Measurements from ENCODE around the gene CNFN. TPM values are rescaled to one million over a fixed set of nuclear protein-coding genes. Genes with fewer than 3 reads are reported as not detected.
"Not testable (repeated sequence)": the region's sequence is repeated elsewhere in the genome, so short reads cannot be mapped to it uniquely, and the experiment has no call there.

The CNFN gene
- total RNA-seq, 1 donor from 2014 or later = not detected

DNA sequence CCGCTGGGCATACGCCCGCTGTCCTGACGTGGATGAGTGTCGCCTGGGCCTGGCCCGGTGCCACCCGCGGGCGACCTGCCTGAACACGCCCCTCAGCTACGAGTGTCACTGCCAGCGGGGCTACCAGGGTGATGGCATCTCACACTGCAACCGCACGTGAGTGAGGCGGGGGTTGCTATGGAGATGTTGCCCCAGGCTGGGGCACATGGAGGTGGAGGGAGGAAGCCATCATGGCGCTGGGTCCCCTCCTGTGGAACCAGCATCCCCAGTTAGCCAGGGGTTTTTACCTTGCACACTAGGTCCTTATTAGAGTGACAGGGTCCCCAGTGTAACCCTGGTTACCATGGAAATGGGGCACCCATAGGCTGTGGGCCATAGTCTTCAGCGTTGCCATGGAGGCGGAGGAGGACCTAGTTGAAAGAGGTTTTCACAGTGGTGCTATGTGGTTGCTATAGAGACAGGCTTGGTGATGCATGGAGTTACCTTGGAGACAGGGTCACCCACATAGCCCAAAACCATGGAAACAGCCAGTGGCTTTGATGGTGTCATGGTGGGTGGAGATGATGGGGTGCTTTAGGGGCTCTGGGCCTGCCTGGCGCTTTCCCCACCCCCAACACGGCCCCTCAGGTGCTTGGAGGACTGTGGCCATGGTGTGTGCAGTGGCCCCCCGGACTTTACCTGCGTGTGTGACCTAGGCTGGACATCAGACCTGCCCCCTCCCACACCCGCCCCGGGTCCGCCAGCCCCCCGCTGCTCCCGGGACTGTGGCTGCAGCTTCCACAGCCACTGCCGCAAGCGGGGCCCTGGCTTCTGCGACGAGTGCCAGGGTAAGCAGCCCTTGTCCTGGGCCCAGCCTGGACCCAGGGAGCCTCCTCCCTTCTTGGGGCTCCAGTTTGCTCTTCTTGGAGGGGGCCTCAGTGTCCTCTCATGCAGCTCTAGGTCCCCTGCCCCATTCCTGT, 37.5 kb downstream of the CNFN start:
- DNase-seq (ENCODE audit: extremely low read depth, low read depth, low spot score) = no peak

DNA sequence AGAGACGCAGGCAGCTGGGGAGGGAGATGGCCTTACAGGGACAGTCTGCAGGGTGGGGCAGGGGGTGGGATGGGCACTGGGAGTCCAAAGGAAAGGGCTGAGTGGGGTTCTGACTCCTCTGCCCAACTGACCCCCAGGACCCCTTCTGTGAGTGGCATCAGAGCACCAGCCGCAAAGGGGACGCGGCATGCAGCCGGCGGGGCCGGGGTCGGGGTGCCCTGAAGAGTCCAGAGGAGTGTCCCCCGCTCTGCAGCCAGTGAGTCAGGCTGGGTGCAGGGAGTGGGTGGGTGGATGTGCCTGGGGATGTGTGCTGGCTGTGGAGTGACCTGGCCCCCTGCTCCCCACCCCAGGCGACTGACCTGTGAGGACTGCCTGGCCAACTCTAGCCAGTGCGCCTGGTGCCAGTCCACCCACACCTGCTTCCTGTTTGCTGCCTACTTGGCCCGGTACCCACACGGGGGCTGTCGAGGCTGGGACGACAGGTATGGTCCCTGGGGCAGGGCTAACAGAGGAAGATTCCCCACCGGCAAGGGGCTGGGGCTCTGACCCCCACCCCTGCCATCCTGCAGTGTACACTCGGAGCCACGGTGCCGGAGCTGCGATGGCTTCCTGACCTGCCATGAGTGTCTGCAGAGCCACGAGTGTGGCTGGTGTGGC, 38.9 kb downstream of the CNFN start:
- DNase-seq (ENCODE audit: extremely low read depth, low read depth, low spot score) = no peak

DNA sequence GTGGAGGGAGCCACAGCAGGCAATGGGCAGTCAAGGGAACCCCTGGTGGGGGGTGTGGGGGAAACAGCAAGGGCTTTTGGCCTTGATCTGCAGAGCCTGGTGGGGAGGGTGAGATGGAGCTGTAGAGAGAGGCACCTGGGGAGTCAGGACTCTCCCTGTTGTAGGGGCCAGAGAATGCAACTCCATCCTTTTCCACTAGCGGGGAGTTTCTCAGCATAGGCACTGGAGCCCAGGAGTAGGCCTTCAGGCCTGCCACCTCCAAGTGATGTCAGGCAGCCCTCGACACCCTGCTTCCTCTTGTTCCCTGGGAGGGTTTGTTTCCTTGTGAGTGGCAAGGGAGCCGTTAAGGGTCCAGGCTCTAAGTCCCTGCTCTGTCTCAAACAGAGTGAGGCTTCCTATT, 39.7 kb downstream of the CNFN start:
- DNase-seq (ENCODE audit: extremely low read depth, low read depth, low spot score) = no peak

DNA sequence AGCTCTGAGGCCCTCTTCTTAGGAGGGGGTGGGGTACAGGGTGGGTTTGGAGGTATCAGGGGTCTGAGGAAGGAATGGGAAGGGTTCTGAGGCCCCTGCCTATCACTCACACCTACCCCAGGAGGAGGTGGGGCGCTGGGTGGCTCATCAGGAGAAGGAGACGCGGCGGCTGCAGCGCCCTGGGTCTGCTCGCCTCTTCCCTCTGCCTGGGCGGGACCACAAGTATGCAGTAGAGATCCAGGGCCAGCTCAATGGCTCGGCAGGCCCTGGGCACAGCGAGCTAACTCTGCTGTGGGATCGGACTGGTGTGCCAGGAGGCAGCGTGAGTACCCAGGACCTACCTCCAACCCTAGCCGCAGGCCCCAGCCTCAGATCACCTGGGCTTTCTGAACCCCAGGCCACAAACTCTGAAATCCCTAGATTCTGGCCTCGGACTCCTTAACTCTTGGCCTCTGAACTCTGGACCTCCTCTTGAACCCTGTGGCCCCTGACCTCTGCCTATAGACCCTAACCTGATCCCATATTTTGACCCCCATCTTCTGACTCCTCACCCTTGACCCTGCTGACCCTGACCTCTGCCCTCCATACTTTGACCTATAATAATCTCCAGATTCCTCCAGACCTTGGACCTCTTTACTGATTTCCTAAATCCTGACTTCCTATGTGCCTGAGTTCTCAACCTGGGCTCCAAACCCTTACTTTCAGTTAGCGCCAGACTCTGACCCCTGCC, 40.6 kb downstream of the CNFN start:
- DNase-seq (ENCODE audit: extremely low read depth, low read depth, low spot score) = no peak

DNA sequence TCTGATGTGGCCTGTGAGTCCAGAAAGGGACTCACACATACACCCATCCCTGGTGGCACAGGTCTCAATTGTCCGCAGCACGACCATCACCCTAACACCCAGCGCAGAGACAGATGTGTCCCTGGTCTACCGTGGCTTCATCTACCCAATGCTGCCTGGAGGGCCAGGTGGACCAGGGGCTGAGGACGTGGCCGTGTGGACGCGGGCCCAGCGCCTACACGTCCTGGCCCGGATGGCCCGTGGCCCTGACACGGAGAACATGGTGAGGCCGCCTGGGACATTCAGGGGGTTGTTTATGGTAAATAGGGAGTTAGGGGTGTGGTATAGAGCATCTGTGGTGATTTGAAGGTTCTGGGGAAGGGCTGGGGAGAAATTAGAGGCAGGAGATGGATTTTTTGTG, 41.9 kb downstream of the CNFN start:
- no peak for DNase-seq (ENCODE audit: extremely low read depth, low read depth, low spot score)

DNA sequence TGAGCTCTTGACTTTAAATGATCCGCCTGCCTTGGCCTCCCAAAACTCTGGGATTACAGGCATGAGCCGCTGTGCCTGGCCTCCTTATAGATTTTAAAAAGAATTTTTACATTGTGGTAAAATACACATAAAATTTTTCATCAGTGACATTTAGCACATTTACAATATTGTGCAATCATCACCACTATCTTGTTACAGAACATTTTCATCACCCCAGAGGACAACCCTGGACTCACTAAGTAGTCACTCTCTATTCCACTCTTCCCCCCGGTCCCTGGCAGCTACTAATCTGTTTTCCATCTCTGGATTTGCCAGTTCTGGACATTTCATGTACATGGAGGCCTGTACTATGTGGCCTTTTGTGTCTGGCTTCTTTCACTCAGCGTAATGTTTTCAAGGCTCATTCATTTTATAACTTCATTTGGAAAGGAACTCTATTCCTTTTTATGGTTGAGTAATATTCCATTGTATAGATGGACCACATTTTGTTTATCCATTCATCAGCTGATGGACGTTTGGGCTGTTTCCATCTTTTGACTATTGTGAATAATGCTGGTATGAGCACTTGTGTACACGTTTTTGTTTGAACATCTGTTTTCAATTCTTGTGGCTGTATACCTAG, 44.8 kb downstream of the CNFN start:
- no peak for DNase-seq (ENCODE audit: extremely low read depth, low read depth, low spot score)

DNA sequence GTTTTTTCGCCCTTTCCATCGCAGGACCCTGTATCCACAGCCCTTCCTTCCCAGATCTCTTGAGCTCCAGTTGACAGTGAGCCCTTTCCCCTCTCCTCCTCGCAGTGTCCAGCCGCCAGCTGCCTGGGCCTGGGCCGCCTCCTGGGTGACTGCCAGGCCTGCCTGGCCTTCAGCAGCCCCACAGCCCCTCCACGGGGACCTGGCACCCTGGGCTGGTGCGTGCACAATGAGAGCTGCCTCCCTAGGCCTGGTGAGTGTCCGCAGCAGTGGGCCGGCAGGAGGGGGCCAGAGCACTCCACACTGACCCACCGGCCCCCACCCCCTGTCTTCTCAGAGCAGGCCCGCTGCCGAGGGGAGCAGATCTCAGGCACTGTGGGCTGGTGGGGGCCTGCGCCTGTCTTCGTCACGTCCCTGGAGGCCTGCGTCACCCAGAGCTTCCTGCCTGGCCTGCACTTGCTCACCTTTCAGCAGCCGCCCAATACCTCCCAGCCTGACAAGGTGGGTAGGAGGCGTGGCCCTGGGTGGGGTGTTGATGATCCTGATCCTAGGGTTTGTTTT, 45.7 kb downstream of the CNFN start:
- DNase-seq (ENCODE audit: extremely low read depth, low read depth, low spot score) = no peak

DNA sequence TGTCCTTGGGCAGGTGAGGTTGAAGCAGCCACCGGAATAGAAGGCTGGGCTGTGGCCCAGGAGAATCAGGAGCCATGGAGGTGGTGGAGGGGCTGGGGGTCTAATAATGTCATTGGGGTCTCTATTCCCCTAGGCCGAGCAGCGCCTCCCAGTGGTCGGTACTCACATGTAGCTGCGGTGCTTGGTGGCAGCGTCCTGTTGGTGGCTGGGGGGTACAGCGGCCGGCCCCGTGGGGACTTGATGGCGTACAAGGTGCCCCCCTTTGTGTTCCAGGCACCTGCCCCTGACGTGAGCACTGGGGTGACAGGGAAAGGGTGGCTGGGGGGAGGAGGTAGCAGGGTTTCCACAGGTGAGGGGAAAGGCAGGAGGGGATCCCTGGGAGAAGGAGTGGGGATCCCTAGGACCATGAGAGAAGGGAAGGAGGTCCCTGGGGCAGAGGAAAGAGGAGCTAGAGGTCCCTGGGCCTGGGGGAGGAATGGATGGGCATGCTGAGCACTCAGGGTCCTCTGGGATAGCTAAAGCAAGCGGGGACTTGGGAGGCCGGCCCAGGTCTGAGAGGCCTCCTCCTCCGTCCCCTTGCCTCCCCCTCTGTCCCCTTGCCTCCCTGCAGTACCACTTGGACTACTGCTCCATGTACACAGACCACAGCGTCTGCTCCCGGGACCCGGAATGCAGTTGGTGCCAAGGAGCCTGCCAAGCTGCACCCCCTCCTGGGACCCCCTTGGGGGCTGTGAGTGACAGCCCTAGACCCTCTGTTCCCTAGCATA, 46.6 kb downstream of the CNFN start:
- no peak for DNase-seq (ENCODE audit: extremely low read depth, low read depth, low spot score)

DNA sequence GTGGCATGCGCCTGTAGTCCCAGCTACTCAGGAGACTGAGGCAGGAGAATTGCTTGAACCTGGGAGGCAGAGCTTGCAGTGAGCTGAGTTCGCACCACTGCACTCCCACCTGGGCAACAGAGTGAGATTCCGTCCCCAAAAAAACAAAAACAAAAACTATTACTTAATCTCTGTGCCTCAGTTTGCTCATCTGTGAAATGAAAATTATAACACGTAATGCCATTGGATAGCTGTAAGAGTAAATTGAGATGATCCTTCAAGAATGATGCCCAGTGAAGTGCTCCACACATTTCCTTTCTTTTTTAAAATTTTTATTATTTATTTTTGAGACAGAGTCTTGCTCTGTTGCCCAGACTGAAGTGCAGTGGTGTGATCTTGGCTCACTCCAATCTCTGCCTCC, 50.2 kb downstream of the CNFN start:
- DNase-seq (ENCODE audit: extremely low read depth, low read depth, low spot score) = not testable (repeated sequence)

DNA sequence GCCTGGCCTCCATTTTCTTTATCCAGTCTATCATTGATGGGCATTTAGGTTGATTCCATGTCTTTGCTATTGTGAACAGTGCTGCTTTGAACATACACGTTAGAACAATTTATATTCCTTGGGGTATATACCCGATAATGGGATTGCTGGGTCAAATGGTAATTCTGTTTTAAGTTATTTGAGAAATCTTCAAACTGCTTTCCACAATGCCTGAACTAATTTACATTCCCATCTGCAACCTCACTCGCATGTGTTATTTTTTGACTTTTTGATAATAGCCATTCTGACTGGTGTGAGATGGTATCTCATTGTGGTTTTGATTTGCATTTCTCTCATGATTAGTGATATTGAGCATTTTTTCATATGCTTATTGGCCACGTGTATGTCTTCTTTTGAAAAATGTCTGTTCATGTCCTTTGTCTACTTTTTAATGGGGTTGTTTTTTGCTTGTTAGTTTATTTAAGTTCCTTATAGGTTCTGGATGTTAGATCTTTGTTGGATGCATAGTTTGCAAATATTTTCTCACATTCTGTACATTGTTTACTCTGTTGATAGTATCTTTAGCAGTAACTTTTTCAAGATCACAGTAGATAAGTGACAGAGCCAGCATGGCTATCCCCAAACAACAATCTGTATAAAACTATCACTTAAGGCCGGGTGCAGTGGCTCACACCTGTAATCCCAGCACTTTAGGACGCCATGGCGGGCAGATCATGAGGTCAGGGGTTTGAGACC, 50.8 kb downstream of the CNFN start:
- not testable (repeated sequence) for DNase-seq (ENCODE audit: extremely low read depth, low read depth, low spot score)

Other genes with a start within 250 kb of the CNFN start
- 34.5 and 35.9 TPM in 2 replicates for gene DEDD2, start 172.6 kb downstream of the CNFN start, total RNA-seq
- 6.2 and 10.4 TPM in 2 replicates for gene ZNF526, start 170.0 kb downstream of the CNFN start, total RNA-seq
- gene GSK3A, start 147.7 kb downstream of the CNFN start, total RNA-seq = 29.1 and 36.5 TPM in 2 replicates
- 56.6 and 57.4 TPM in 2 replicates for gene ERF, start 135.2 kb downstream of the CNFN start, total RNA-seq
- gene CIC, start 121.0 kb downstream of the CNFN start, total RNA-seq = 68.8 and 80.2 TPM in 2 replicates
- 0.10 and 1.8 TPM in 2 replicates for gene PRR19, start 88.2 kb downstream of the CNFN start, total RNA-seq
- gene PAFAH1B3, start 87.7 kb downstream of the CNFN start, total RNA-seq = 39.5 and 45.0 TPM in 2 replicates
- gene TMEM145, start 77.0 kb downstream of the CNFN start, total RNA-seq = 0.29 TPM in 1 of 2 replicates, not detected in the other
- gene MEGF8, start 64.7 kb downstream of the CNFN start, total RNA-seq = 69.2 and 81.6 TPM in 2 replicates
- 9.3 and 10.7 TPM in 2 replicates for gene LIPE, start 37.1 kb upstream of the CNFN start, total RNA-seq
- not detected in 2 replicates for gene CXCL17, start 52.6 kb upstream of the CNFN start, total RNA-seq
- gene CEACAM1, start 138.2 kb upstream of the CNFN start, total RNA-seq = 38.8 and 41.5 TPM in 2 replicates
- not detected in 2 replicates for gene CEACAM8, start 204.6 kb upstream of the CNFN start, total RNA-seq

Data from glomerular endothelial cell (primary cell).